ENCODE data around the gene ADIPOR2. TPM values are rescaled to one million over a fixed set of nuclear protein-coding genes. Genes with fewer than 3 reads are reported as not detected.

The ADIPOR2 gene
- polyA plus RNA-seq, 3 donors = 3.9 to 14.6 (median 6.2) TPM

GRCh38 chr12:1656902-1657301, 34.0 kb upstream of the ADIPOR2 start:
- no peaks in the 10 kb centered on the region for H3K36me3 Mint-ChIP-seq
- Histone ChIP-seq H3K27ac (ENCODE audit: low read depth in 1 of 2, low read length in 2 of 2) (no peak overlapping the region), H3K36me3 (replicated peaks in 1 of 2; ENCODE audit: control insufficient read depth in 1 of 2, insufficient read depth in 2 of 2, low read length in 2 of 2) (no peaks in the 10 kb centered on the region), H3K27me3 (ENCODE audit: control insufficient read depth in 2 of 2, insufficient read depth in 2 of 2, low read length in 2 of 2) (no peaks in the 10 kb centered on the region), H3K4me3 (replicated peaks in 1 of 3; ENCODE audit: low read depth in 2 of 3, low read length in 3 of 3) (no peak overlapping the region), H3K9me3 (replicated peaks in 1 of 2; ENCODE audit: control insufficient read depth in 1 of 2, insufficient read depth in 1 of 2, low read length in 2 of 2) (no peaks in the 10 kb centered on the region), H3K79me2 (ENCODE audit: insufficient read depth, low read length) (no peaks in the 10 kb centered on the region), H3K9ac (ENCODE audit: insufficient read depth, low read length, poor library complexity, severe bottlenecking) (no peak overlapping the region), H3K4me1 (ENCODE audit: control insufficient read depth in 1 of 2, insufficient read depth in 2 of 2, low read length in 2 of 2) (peaks cover 8 to 15% of the 10 kb centered on the region in 2 donors), H3K4me2 (replicated peaks; ENCODE audit: extremely low read depth, low read length, poor library complexity, severe bottlenecking) (no peak overlapping the region), H2AFZ (ENCODE audit: insufficient read depth, low read depth, low read length, poor library complexity, severe bottlenecking) (no peak overlapping the region), H4K20me1 (ENCODE audit: insufficient read depth, low read length) (no peaks in the 10 kb centered on the region)
- peaks cover 0 to 3% (median 2%) of the 10 kb centered on the region in 3 donors for H3K27me3 Mint-ChIP-seq (ENCODE audit: low read depth in 3 of 3)
- peaks cover 21% of the 10 kb centered on the region for H3K4me1 Mint-ChIP-seq
- TF ChIP-seq CTCF (IDR thresholded peaks at IDR 0.05) = no peak
- H3K4me3 Mint-ChIP-seq = no peak overlapping the region
- no peak overlapping the region for H3K27ac Mint-ChIP-seq
- no peak for DNase-seq
- no peaks in the 10 kb centered on the region for H3K9me3 Mint-ChIP-seq
- intact Hi-C loops (cut with micrococcal nuclease) = loop anchor here in 1 of 2 donors (10.0 kb wide), 1 partner anchor 48 kb away; no protein-coding TSS in a partner anchor
- 97% methylated on average over 12 of the region's 12 CpGs for WGBS (ENCODE audit: insufficient coverage)

GRCh38 chr12:1657688-1658087, 33.2 kb upstream of the ADIPOR2 start:
- no peaks in the 10 kb centered on the region for H3K79me2 ChIP-seq (ENCODE audit: insufficient read depth, low read length)
- Mint-ChIP-seq H3K27me3 (ENCODE audit: low read depth in 3 of 3) (peaks cover 0 to 4% (median 3%) of the 10 kb centered on the region in 3 donors), H3K9me3 (no peaks in the 10 kb centered on the region), H3K36me3 (no peaks in the 10 kb centered on the region), H3K4me1 (peaks cover 20% of the 10 kb centered on the region), H3K4me3 (no peak overlapping the region), H3K27ac (no peak overlapping the region)
- no peak for TF ChIP-seq CTCF (IDR thresholded peaks at IDR 0.05)
- H3K4me1 ChIP-seq (ENCODE audit: control insufficient read depth in 1 of 2, insufficient read depth in 2 of 2, low read length in 2 of 2) = peaks cover 8 to 15% of the 10 kb centered on the region in 2 donors
- DNase-seq = no peak
- H3K4me2 ChIP-seq (replicated peaks; ENCODE audit: extremely low read depth, low read length, poor library complexity, severe bottlenecking) = no peak overlapping the region
- H3K9me3 ChIP-seq (replicated peaks in 1 of 2; ENCODE audit: control insufficient read depth in 1 of 2, insufficient read depth in 1 of 2, low read length in 2 of 2) = no peaks in the 10 kb centered on the region
- H3K4me3 ChIP-seq (replicated peaks in 1 of 3; ENCODE audit: low read depth in 2 of 3, low read length in 3 of 3) = no peak overlapping the region
- no peaks in the 10 kb centered on the region for H4K20me1 ChIP-seq (ENCODE audit: insufficient read depth, low read length)
- H3K27ac ChIP-seq (ENCODE audit: low read depth in 1 of 2, low read length in 2 of 2) = no peak overlapping the region
- no peaks in the 10 kb centered on the region for H3K36me3 ChIP-seq (replicated peaks in 1 of 2; ENCODE audit: control insufficient read depth in 1 of 2, insufficient read depth in 2 of 2, low read length in 2 of 2)
- H2AFZ ChIP-seq (ENCODE audit: insufficient read depth, low read depth, low read length, poor library complexity, severe bottlenecking) = no peak overlapping the region
- no peak overlapping the region for H3K9ac ChIP-seq (ENCODE audit: insufficient read depth, low read length, poor library complexity, severe bottlenecking)
- no peaks in the 10 kb centered on the region for H3K27me3 ChIP-seq (ENCODE audit: control insufficient read depth in 2 of 2, insufficient read depth in 2 of 2, low read length in 2 of 2)
- intact Hi-C loops (cut with micrococcal nuclease) = loop anchor here in 1 of 2 donors (10.0 kb wide), 1 partner anchor 47 kb away; no protein-coding TSS in a partner anchor
- no CpG with 5 or more reads among the region's 1 CpG for WGBS (ENCODE audit: insufficient coverage)
